Fibroblast of skin of left biceps (primary cell): ENCODE measurements around the gene SLCO2A1.
A peak's percentile ranks its signal among the peaks of the same experiment; 100 is the strongest.

Experiments
- DNase-seq, 2 experiments: peaks; one replicate each; pipeline ENCODE4 v3.0.0-alpha.2; 2013; ENCODE audit warnings: low read depth in 2 of 2

Gene SLCO2A1

GRCh38 chr3:133980550-133980949 is 49.2 kb downstream of the SLCO2A1 start:
- DNase-seq: no peak

- no peak for DNase-seq
Observed at GRCh38 chr3:133980035-133980434, 49.7 kb downstream of the SLCO2A1 start.

- DNase-seq: no peak
Observed at GRCh38 chr3:133979553-133979952, 50.2 kb downstream of the SLCO2A1 start.

- no peak for DNase-seq
Observed at GRCh38 chr3:133977568-133977967, 52.2 kb downstream of the SLCO2A1 start.

- no peak for DNase-seq
Observed at GRCh38 chr3:133973249-133973980, 56.3 kb downstream of the SLCO2A1 start.

- no peak for DNase-seq
Observed at GRCh38 chr3:133972156-133972555, 57.6 kb downstream of the SLCO2A1 start.

GRCh38 chr3:133970916-133971315 is 58.8 kb downstream of the SLCO2A1 start:
- no peak for DNase-seq

- no peak for DNase-seq
Observed at GRCh38 chr3:133970339-133970738, 59.4 kb downstream of the SLCO2A1 start.

- DNase-seq: no peak
Observed at GRCh38 chr3:133967992-133968892, 61.5 kb downstream of the SLCO2A1 start.

GRCh38 chr3:133966954-133967353 is 62.8 kb downstream of the SLCO2A1 start:
- no peak for DNase-seq

- no peak for DNase-seq
Observed at GRCh38 chr3:133965906-133966305, 63.8 kb downstream of the SLCO2A1 start.

GRCh38 chr3:133965013-133965570 is 64.6 kb downstream of the SLCO2A1 start:
- peak; percentile 51 to 52 for DNase-seq

- no peak for DNase-seq
Observed at GRCh38 chr3:133964547-133964946, 65.2 kb downstream of the SLCO2A1 start.

GRCh38 chr3:133963657-133964396 is 65.9 kb downstream of the SLCO2A1 start:
- no peak for DNase-seq

GRCh38 chr3:133962849-133963248 is 66.9 kb downstream of the SLCO2A1 start:
- peak; percentile 60 to 67 for DNase-seq

GRCh38 chr3:133958071-133958805 is 71.5 kb downstream of the SLCO2A1 start:
- DNase-seq: no peak

- DNase-seq: no peak
Observed at GRCh38 chr3:133956982-133957381, 72.7 kb downstream of the SLCO2A1 start.

GRCh38 chr3:133956353-133956752 is 73.4 kb downstream of the SLCO2A1 start:
- DNase-seq: no peak

- no peak for DNase-seq
Observed at GRCh38 chr3:133955892-133956291, 73.8 kb downstream of the SLCO2A1 start.

GRCh38 chr3:133954717-133955360 is 74.9 kb downstream of the SLCO2A1 start:
- no peak for DNase-seq

- no peak for DNase-seq
Observed at GRCh38 chr3:133953297-133953696, 76.4 kb downstream of the SLCO2A1 start.
